Smooth muscle cell (in vitro differentiated cells): ENCODE data around the gene RPS15. TPM values are rescaled to one million over a fixed set of nuclear protein-coding genes. Genes with fewer than 3 reads are reported as not detected.

ENCODE experiments used
- DNase-seq: peaks from one replicate; lab custom pipeline; 2025; ENCODE audit not compliant: unreplicated experiment; lab: John Stamatoyannopoulos, UW
- H2AFZ ChIP-seq: fragments of 200-600 bp; sonication (generic); 2 replicates; pipeline ENCODE4 v1.6.0; 2016; ENCODE audit warnings: antibody characterized with exemption, low read depth, mild to moderate bottlenecking
- H3F3A ChIP-seq: fragments of 200-600 bp; sonication (generic); 2 replicates; pipeline ENCODE4 v1.6.0; 2017; ENCODE audit warnings: antibody characterized with exemption, low read depth
- H3K27ac ChIP-seq: fragments of 200-600 bp; sonication (generic); 2 replicates; pipeline ENCODE4 v1.5.1; 2016; ENCODE audit warnings: low read depth, mild to moderate bottlenecking
- H3K27me3 ChIP-seq: fragments of 200-600 bp; sonication (generic); 2 replicates; pipeline ENCODE4 v1.6.1; 2016; ENCODE audit warnings: low read depth, mild to moderate bottlenecking
- H3K36me3 ChIP-seq: fragments of 200-600 bp; sonication (generic); 2 replicates; pipeline ENCODE4 v1.5.1; 2016; ENCODE audit warnings: low read depth
- H3K4me1 ChIP-seq: fragments of 200-600 bp; sonication (generic); 2 replicates; pipeline ENCODE4 v1.5.1; 2016; ENCODE audit warnings: low read depth
- H3K4me2 ChIP-seq: fragments of 200-600 bp; sonication (generic); 2 replicates; pipeline ENCODE4 v1.6.0; 2016; ENCODE audit warnings: mild to moderate bottlenecking
- H3K4me3 ChIP-seq: fragments of 200-600 bp; sonication (generic); 2 replicates; pipeline ENCODE4 v1.5.1; 2016; ENCODE audit warnings: mild to moderate bottlenecking
- H3K79me2 ChIP-seq: fragments of 200-600 bp; sonication (generic); 2 replicates; pipeline ENCODE4 v1.6.0; 2016; ENCODE audit warnings: low read depth, mild to moderate bottlenecking
- H3K9ac ChIP-seq: fragments of 200-600 bp; sonication (generic); 2 replicates; pipeline ENCODE4 v1.6.0; 2016; ENCODE audit warnings: low read depth
- H3K9me3 ChIP-seq: fragments of 200-600 bp; sonication (generic); replicated peaks from 2 replicates; pipeline ENCODE4 v1.5.1; 2016; ENCODE audit warnings: low read depth
- H4K20me1 ChIP-seq: fragments of 200-600 bp; sonication (generic); 2 replicates; pipeline ENCODE4 v1.6.0; 2016; ENCODE audit warnings: low read depth
- WGBS: methylation state at CpG from one replicate; pipeline ENCODE4 v1.1.7; 2016; ENCODE audit warnings: low lambda C conversion rate; 5-methylcytosine and 5-hydroxymethylcytosine counted together
- polyA plus RNA-seq: library from polyadenylated mRNA; unstranded; fragments of >200 nt; fragmentation: Nextera tagmentation; extraction: Ambion mirVana; gene quantifications from 2 replicates; pipeline ENCODE4 v1.2.1, GENCODE V29; 2016
- total RNA-seq: library from RNA; depleted of rRNA; stranded (reverse); fragments of >200 nt; gene quantifications from 2 replicates; pipeline ENCODE4 v1.2.3, GENCODE V29; 2014
- TF ChIP-seq, protein P1 (sequence below): fragments of 200-600 bp; sonication (generic); IDR thresholded peaks from 2 replicates; pipeline ENCODE4 v1.5.1; 2017; ENCODE audit warnings: borderline replicate concordance, mild to moderate bottlenecking, antibody characterized with exemption; ENCODE audit not compliant: insufficient read depth, poor library complexity, severe bottlenecking

The RPS15 gene
- total and polyA plus RNA-seq, 2 experiments from 2014 or later: 1,180 to 2,744 TPM

GRCh38 chr19:1408300-1409203, 29.6 kb upstream of the RPS15 start:
- Histone ChIP-seq H3K4me3 (peak overlapping the region; percentile 95), H3F3A (peaks cover 11% of the 10 kb centered on the region), H3K79me2 (peaks cover 58% of the 10 kb centered on the region), H3K36me3 (no peaks in the 10 kb centered on the region), H3K4me2 (peak overlapping the region; percentile 95), H3K27me3 (no peaks in the 10 kb centered on the region), H3K4me1 (peaks cover 13% of the 10 kb centered on the region), H3K27ac (peak overlapping the region; percentile 95), H2AFZ (no peak overlapping the region), H3K9ac (peak overlapping the region; percentile 96), H4K20me1 (peaks cover 51% of the 10 kb centered on the region), H3K9me3 (no peaks in the 10 kb centered on the region)
- DNase-seq: peak; percentile 32
- WGBS: 3% methylated on average over 55 of the region's 69 CpGs
- TF ChIP-seq, protein P1, sequence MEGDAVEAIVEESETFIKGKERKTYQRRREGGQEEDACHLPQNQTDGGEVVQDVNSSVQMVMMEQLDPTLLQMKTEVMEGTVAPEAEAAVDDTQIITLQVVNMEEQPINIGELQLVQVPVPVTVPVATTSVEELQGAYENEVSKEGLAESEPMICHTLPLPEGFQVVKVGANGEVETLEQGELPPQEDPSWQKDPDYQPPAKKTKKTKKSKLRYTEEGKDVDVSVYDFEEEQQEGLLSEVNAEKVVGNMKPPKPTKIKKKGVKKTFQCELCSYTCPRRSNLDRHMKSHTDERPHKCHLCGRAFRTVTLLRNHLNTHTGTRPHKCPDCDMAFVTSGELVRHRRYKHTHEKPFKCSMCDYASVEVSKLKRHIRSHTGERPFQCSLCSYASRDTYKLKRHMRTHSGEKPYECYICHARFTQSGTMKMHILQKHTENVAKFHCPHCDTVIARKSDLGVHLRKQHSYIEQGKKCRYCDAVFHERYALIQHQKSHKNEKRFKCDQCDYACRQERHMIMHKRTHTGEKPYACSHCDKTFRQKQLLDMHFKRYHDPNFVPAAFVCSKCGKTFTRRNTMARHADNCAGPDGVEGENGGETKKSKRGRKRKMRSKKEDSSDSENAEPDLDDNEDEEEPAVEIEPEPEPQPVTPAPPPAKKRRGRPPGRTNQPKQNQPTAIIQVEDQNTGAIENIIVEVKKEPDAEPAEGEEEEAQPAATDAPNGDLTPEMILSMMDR: no peak

DNA sequence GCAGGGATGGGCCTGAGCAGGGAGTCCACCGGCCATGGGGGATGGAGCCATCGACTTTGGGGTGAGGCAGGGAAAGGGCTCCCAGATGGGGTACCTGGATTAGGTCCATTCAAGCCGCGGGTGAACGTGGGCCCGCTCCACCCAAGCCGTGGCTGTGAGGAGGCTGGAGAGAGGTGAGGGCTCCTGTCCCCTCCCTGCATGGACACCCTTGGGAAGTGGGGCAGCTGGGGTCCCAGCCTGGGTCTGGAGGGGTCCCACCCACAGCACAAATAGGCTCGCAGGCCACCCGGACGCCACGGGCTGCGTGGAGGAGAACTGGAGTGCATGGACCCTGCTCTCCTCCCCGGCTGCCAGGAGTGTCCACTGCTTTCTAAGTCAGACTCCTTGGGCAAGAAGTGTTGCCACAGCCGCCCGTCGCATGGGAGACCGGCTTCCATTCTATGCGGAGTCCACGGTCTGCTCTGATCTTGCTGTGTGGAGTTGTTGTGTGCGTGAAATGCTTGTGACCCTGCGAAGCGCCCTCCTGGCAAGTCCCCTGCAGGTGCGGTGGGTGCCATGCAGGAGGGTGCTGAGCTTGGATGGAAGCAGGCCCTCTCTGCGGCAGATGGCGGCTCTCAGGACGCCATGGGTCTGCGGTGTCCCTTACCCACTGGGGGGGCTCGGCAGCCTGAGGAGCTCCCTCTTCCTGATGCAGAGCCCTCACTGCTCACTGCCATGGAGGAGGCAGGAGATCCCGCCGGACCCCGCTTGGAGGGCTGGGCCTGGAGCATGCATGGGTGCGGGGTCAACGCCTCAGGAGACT, 28.8 kb upstream of the RPS15 start:
- Histone ChIP-seq H3K36me3 (no peaks in the 10 kb centered on the region), H3K4me3 (peak overlapping the region; percentile 95), H2AFZ (no peak overlapping the region), H3K79me2 (peaks cover 67% of the 10 kb centered on the region), H3K4me2 (peak overlapping the region; percentile 95), H3F3A (peaks cover 15% of the 10 kb centered on the region), H3K9me3 (no peaks in the 10 kb centered on the region), H4K20me1 (peaks cover 59% of the 10 kb centered on the region), H3K27me3 (no peaks in the 10 kb centered on the region), H3K27ac (peak overlapping the region; percentile 95), H3K4me1 (peaks cover 13% of the 10 kb centered on the region), H3K9ac (peak overlapping the region; percentile 96)
- no peak for DNase-seq
- TF ChIP-seq, protein P1: no peak
- 86% methylated on average over 33 of the region's 33 CpGs for WGBS

DNA sequence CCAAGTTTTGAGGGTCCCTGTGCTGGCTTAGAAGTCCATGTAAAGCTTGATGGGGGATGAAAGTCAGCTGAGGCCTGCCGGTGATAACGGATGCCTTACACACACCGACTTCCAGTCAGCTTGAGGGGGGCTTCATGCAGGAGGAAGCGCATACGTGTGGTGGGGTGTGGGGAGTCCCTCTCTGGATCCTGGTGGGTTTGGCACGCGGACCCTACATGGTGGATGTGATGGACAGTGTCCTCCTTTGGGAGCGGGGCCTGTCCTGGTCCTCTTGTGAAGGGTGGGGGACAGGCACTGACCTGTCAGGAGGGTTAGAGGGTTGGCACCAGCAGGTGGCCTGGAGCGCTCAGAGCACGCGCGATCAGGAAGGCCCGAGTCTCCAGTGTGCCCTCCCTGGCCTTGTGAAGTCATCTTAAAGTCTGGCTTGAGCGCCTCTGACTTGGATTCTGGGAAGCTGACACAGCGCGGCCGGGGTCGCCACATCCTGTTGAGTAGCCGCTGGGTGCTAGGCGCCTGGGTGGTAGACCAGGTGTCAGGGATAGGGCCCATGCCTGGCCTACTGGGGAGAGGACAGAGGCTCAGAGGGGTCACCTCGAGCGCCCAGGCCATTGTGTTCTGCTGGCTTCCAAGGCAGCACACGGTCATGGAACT, 27.9 kb upstream of the RPS15 start:
- Histone ChIP-seq H4K20me1 (peaks cover 66% of the 10 kb centered on the region), H2AFZ (no peak overlapping the region), H3K36me3 (no peaks in the 10 kb centered on the region), H3K9me3 (no peaks in the 10 kb centered on the region), H3K79me2 (peaks cover 72% of the 10 kb centered on the region), H3K9ac (no peak overlapping the region), H3K4me2 (peak overlapping the region; percentile 95), H3K27ac (no peak overlapping the region), H3K4me3 (no peak overlapping the region), H3K27me3 (no peaks in the 10 kb centered on the region), H3K4me1 (peaks cover 17% of the 10 kb centered on the region), H3F3A (peaks cover 21% of the 10 kb centered on the region)
- 90% methylated on average over 22 of the region's 23 CpGs for WGBS
- TF ChIP-seq, protein P1: no peak
- no peak for DNase-seq
